SK-N-MC (cell line): ENCODE results near the gene ZBTB7B.
"Not testable (repeated sequence)": the region's sequence is repeated elsewhere in the genome, so short reads cannot be mapped to it uniquely, and the experiment has no call there.

Experiments
- DNase-seq: peaks from one replicate; pipeline ENCODE4 v3.0.0-alpha.2; 2011; ENCODE audit warnings: low read depth, low spot score
- H3K27ac ChIP-seq: fragments of 200-600 bp; sonication (generic); 2 replicates; pipeline ENCODE4 v1.5.1; 2016; ENCODE audit warnings: mixed run types
- H3K36me3 ChIP-seq: fragments of 200-600 bp; sonication (generic); 2 replicates; pipeline ENCODE4 v1.6.1; 2017; ENCODE audit warnings: antibody characterized with exemption, low read length, mixed read lengths; ENCODE audit not compliant: insufficient read depth
- H3K4me3 ChIP-seq: fragments of 200-600 bp; sonication (generic); 2 replicates; pipeline ENCODE4 v1.5.1; 2016
- H3K9ac ChIP-seq: fragments of 200-600 bp; sonication (generic); 2 replicates; pipeline ENCODE4 v1.8.0; 2017; ENCODE audit warnings: mixed run types, mixed read lengths; ENCODE audit not compliant: insufficient read length
- H3K9me3 ChIP-seq: fragments of 200-600 bp; sonication (generic); 2 replicates; pipeline ENCODE4 v1.6.1; 2017; ENCODE audit warnings: low read depth, mild to moderate bottlenecking, antibody characterized with exemption, low read length, moderate library complexity, mixed read lengths
- EZH2 ChIP-seq: fragments of 200-600 bp; sonication (generic); IDR thresholded peaks from one replicate; pipeline ENCODE4 v1.6.1; 2017; ENCODE audit warnings: antibody characterized with exemption
- FOXP2 ChIP-seq: optimal IDR thresholded peaks from 2 replicates; pipeline ENCODE3; 2011; ENCODE audit warnings: mild to moderate bottlenecking, moderate library complexity; ENCODE audit not compliant: insufficient read depth; ENCODE audit errors: extremely low read length, control extremely low read depth
- POLR2AphosphoS5 ChIP-seq: IDR thresholded peaks from 2 replicates; pipeline ENCODE4 v1.6.1; 2012; ENCODE audit warnings: mild to moderate bottlenecking, low read depth, low read length, borderline replicate concordance

Gene ZBTB7B

GRCh38 chr1:154971341-154971998, 31.1 kb upstream of the ZBTB7B start:
- H3K36me3 ChIP-seq, result peaks cover 26% of the 10 kb centered on the region

GRCh38 chr1:154972213-154972516, 30.4 kb upstream of the ZBTB7B start:
- peak overlapping the region; percentile 43 for H3K9ac ChIP-seq
- H3K27ac ChIP-seq, result peak overlapping the region; percentile 99
- DNase-seq, result no peak
- H3K36me3 ChIP-seq, result peaks cover 20% of the 10 kb centered on the region
- peak overlapping the region; percentile 97 for H3K4me3 ChIP-seq
- H3K9me3 ChIP-seq, result no peaks in the 10 kb centered on the region
- TF ChIP-seq EZH2 (no peak), POLR2AphosphoS5 (no peak), FOXP2 (no peak)

More at GRCh38 chr1:154971341-154971998, 31.1 kb upstream of the ZBTB7B start:
- Histone ChIP-seq H3K27ac (peak overlapping the region; percentile 83), H3K4me3 (peak overlapping the region; percentile 82), H3K9ac (peak overlapping the region; percentile 74), H3K9me3 (no peaks in the 10 kb centered on the region)
- no peak for DNase-seq
- TF ChIP-seq POLR2AphosphoS5 (no peak), FOXP2 (no peak), EZH2 (no peak)

DNA sequence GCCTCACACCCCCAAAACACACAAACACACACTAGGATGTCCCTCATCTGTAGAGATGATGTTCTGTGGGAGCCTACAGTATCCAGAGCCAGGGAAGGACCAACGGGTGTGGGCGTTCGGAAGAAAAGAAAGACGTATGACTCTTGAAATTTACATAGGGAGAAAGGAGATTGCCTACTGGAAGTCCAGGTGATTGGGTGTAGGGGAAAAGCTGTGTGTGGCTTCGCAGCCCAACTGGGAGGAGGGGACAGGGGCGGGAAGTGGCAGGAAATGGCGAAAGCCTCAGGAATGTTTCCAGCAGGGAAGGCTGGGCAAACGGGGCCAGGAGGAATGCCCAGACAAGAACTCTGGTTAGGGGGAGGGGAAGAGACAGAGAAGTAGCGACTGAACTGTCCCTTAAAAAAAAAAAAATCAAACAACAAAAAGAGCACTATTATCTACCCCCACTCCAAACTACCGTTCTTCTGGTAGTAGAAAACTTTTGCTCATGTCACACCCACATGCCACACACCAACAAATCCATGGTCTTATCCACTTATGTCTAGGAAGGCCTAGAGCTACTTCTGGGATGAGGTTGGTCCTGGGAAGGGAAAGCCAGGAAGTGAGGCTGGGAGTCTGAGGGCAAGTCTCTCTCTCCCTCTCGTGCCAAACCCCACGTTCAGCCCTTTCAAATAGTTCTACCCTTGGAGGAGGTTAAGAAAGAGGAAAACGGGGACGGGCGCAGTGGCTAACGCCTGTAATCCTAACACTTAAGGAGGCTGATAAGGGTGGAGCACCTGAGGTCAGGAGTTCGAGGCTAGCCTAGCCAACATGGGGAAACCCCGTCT, 29.9 kb upstream of the ZBTB7B start:
- DNase-seq, result no peak

DNA sequence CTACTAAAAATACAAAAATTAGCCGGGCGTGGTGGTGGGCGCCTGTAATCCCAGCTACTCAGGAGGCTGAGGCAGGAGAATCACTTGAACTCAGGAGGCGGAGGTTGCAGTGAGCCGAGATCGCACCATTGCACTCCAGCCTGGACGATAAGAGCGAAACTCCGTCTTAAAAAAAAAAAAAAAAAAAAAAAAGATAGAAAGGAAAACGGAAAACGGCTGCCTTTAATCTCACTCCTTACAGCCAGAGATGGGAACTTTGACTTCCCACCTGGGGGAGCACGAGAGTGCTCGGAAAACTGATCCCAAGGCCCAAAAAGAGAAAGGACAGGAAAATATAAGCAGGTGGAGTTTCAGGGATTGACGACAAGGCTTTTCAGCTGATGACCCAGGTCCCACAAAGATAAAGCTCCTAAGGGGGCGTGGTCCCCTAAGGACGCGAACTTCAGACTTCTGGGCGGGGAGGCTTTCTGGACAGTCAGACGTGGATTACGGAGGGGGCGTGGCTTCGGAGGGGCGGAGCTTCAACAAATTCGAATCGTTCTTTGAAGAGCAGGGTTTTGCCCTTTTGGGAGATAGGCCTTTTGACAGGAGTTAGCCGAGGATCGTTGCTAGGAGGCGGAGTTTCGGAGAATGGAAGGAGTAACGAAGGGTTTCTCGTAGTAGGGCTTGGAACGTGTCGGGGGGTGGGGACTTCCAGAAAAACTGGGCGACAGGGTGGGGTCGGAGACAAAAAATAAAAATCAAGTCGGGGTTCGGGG, 29.1 kb upstream of the ZBTB7B start:
- Histone ChIP-seq H3K4me3 (peak overlapping the region; percentile 97), H3K36me3 (peaks cover 21% of the 10 kb centered on the region), H3K9me3 (no peaks in the 10 kb centered on the region), H3K9ac (peak overlapping the region; percentile 95), H3K27ac (peak overlapping the region; percentile 99)
- TF ChIP-seq EZH2 (no peak), POLR2AphosphoS5 (peak; percentile 75)
- DNase-seq, result peak; percentile 81

More for the DNA sequence above, 29.9 kb upstream of the ZBTB7B start:
- Histone ChIP-seq H3K9ac (peak overlapping the region; percentile 43), H3K36me3 (peaks cover 20% of the 10 kb centered on the region), H3K4me3 (peak overlapping the region; percentile 97), H3K27ac (peak overlapping the region; percentile 99), H3K9me3 (no peaks in the 10 kb centered on the region)
- TF ChIP-seq EZH2, result no peak

GRCh38 chr1:154974102-154974807, 28.3 kb upstream of the ZBTB7B start, which contains the start of gene CKS1B:
Gene CKS1B, plus strand, starts transcription at chr1:154974681. Its CDS starts 65 bp downstream, at chr1:154974746.
- TF ChIP-seq EZH2 (no peak), FOXP2 (no peak), POLR2AphosphoS5 (peak; percentile 86; the same call in 1 of the 2 replicates)
- H3K27ac ChIP-seq, result peak within 1 kb of the TSS; percentile 99
- peaks cover 25% of the 10 kb centered on the region for H3K36me3 ChIP-seq

DNA sequence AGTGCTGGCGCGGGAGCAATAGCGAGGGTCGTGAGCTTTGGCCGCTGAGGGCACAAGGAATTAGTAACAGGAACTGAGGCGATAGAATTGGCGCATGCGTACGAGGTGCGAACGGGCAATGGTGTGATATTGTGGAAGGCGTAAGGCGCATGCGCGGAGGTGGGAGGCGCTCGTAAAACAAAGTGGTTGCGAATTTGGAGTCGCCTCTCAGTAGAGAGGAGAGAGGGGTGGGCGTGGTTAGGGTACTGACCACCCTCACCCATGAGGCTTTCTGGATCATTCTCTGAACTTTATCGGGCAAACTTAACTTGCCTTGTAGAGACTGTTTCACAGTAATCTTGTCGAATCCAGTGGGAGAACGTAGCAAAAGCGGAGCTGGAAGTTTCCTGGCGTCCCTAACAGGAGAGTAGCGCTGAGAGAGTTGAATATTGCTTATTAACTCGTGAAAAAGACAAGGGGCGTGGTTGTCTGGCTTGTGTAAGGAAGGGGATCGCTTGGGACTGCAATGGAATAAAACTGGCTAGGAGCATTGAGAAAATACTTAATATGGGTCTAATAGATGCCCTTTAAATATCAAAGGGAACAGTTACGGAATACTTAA, 27.7 kb upstream of the ZBTB7B start:
- Histone ChIP-seq H3K9ac (peak overlapping the region; percentile 91), H3K27ac (peak overlapping the region; percentile 95), H3K9me3 (no peaks in the 10 kb centered on the region), H3K4me3 (peak overlapping the region; percentile 97), H3K36me3 (peaks cover 30% of the 10 kb centered on the region)
- no peak for TF ChIP-seq EZH2
- TF ChIP-seq POLR2AphosphoS5, result peak; percentile 80
- peak; percentile 92 for DNase-seq

More at GRCh38 chr1:154974102-154974807, 28.3 kb upstream of the ZBTB7B start, which contains the start of gene CKS1B:
- Histone ChIP-seq H3K9me3 (no peaks in the 10 kb centered on the region), H3K9ac (peak within 1 kb of the TSS; percentile 95), H3K4me3 (peak within 1 kb of the TSS; percentile 97)
- peak; percentile 99 for DNase-seq

- peaks cover 35% of the 10 kb centered on the region for H3K36me3 ChIP-seq
- H3K9ac ChIP-seq, result peak overlapping the region; percentile 91
- TF ChIP-seq POLR2AphosphoS5, result no peak
- TF ChIP-seq FOXP2, result no peak
- TF ChIP-seq EZH2, result no peak
- no peaks in the 10 kb centered on the region for H3K9me3 ChIP-seq
- H3K27ac ChIP-seq, result peak overlapping the region; percentile 95
- peak overlapping the region; percentile 97 for H3K4me3 ChIP-seq
- no peak for DNase-seq
Observed at GRCh38 chr1:154975409-154976059, 27.1 kb upstream of the ZBTB7B start.

DNA sequence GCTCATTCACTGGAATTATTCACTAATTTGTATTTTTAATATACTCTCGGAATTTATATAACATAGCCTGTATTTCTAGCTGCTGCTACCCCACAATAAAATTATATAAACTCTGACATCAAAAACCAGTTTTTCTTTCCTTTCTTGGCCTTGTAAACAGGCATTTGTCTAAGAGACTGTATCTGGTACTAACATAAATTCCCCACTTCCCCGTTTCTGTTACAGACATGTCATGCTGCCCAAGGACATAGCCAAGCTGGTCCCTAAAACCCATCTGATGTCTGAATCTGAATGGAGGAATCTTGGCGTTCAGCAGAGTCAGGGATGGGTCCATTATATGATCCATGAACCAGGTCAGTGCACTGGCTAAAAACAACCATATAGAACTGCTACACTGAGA, 24.8 kb upstream of the ZBTB7B start:
- Histone ChIP-seq H3K27ac (peak overlapping the region; percentile 45), H3K36me3 (peaks cover 45% of the 10 kb centered on the region), H3K9ac (peak overlapping the region; percentile 31)
- not testable (repeated sequence) for H3K4me3 ChIP-seq, DNase-seq, H3K9me3 ChIP-seq
